ENCODE measurements around the gene CPEB3. TPM values are rescaled to one million over a fixed set of nuclear protein-coding genes. Genes with fewer than 3 reads are reported as not detected.
"Not testable (repeated sequence)": the region's sequence is repeated elsewhere in the genome, so short reads cannot be mapped to it uniquely, and the experiment has no call there.

The CPEB3 gene
- total RNA-seq, 1 donor = 0.43 TPM

DNA sequence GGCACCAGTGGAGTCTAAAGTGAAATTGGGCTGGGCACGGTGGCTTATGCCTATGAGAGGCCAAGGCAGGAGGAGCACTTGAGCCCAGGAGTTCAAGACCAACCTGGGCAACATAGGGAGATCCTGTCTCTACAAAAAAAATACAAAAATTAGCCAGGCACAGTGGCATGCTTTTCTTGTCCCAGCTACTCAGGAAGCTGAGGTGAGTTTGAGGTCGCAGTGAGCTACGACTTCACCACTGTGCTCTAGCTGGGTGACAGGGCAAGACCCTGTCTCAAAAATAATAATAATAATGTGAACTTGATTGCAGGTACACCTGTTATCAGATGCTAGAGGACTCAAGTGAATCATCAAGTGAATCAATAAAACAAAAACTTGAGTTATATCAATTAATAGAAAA is 259.3 kb downstream of the CPEB3 start:
- TF ChIP-seq, protein P1, sequence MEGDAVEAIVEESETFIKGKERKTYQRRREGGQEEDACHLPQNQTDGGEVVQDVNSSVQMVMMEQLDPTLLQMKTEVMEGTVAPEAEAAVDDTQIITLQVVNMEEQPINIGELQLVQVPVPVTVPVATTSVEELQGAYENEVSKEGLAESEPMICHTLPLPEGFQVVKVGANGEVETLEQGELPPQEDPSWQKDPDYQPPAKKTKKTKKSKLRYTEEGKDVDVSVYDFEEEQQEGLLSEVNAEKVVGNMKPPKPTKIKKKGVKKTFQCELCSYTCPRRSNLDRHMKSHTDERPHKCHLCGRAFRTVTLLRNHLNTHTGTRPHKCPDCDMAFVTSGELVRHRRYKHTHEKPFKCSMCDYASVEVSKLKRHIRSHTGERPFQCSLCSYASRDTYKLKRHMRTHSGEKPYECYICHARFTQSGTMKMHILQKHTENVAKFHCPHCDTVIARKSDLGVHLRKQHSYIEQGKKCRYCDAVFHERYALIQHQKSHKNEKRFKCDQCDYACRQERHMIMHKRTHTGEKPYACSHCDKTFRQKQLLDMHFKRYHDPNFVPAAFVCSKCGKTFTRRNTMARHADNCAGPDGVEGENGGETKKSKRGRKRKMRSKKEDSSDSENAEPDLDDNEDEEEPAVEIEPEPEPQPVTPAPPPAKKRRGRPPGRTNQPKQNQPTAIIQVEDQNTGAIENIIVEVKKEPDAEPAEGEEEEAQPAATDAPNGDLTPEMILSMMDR (IDR thresholded peaks at IDR 0.05; ENCODE audit: insufficient read depth, low read depth, low read length) = no peak
- H3K4me3 ChIP-seq (ENCODE audit: low read depth, low read length) = no peak overlapping the region
- DNase-seq (ENCODE audit: low read depth) = no peak

DNA sequence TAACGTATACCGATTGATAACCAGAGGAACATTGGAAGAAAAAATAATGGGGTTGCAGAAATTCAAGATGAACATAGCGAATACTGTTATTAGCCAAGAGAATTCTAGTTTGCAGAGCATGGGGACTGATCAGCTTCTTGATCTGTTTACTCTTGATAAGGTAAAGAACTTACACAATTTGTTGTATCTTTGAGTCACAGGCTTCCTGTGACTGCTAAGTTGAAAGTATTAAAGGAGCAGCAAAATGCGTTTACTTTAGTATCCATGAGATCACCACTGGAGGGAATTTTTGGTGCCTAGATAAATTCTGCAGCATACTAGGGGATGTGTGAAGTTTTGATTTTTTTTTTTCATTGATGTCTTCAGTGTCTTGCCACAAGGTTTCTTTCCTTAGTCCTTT is 263.7 kb downstream of the CPEB3 start:
- DNase-seq (ENCODE audit: low read depth) = no peak
- no peak overlapping the region for H3K4me3 ChIP-seq (ENCODE audit: low read depth, low read length)
- TF ChIP-seq, protein P1 (IDR thresholded peaks at IDR 0.05; ENCODE audit: insufficient read depth, low read depth, low read length) = no peak

DNA sequence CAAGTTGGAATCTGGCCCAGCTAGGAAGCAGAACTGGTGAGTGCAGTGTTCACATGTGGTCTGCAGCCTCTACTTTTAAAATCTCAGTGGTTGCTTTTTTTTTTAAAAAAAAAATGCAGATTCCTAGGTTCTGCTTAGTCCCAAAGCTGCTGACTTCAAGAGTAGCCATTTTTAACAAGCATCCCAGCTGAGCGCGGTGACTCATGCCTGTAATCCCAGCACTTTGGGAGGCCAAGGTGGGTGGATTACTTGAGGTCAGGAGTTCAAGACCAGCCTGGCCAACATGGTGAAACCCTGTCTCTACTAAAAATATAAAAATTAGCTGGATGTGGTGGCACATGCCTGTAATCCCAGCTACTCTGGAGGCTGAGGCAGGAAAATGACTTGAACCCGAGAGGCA is 265.5 kb downstream of the CPEB3 start:
- not testable (repeated sequence) for H3K4me3 ChIP-seq (ENCODE audit: low read depth, low read length)
- DNase-seq (ENCODE audit: low read depth) = peak; percentile 56

DNA sequence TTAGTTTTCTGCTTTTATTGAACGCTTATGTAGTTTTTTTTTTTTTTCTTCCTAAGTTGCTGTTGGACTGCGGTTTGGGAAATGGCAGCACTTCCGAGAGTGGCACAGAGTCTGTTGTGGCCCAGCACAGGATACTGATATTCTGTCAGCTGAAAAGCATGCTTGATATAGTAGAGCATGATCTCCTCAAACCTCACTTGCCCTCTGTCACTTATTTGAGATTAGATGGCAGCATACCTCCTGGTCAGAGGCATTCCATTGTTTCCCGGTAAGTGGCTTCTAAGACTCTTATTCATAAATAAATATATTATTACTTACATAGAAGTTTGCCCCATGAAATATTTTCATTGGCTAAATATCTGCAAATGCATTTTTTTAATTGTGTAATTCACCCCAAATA is 266.2 kb downstream of the CPEB3 start:
- DNase-seq (ENCODE audit: low read depth) = no peak
- H3K4me3 ChIP-seq (ENCODE audit: low read depth, low read length) = no peak overlapping the region
- TF ChIP-seq, protein P1 (IDR thresholded peaks at IDR 0.05; ENCODE audit: insufficient read depth, low read depth, low read length) = no peak

DNA sequence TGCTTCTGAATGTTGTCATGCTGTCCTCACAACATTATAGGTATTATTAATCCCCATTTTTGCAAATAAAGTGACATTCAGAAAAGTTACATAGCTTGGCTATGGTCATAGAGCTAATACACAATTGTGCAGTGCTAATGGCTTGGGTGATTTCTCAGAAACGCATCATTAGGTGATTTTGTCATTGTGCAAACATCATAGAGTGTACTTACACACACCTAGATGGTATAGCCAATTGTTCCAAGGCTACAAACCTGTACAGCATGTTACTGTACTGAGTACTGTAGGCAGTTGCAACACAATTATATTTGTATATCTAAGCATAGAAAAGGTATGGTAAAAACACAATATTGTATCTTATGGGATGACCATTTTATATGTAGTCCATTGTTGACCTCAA is 276.3 kb downstream of the CPEB3 start:
- TF ChIP-seq, protein P1 (IDR thresholded peaks at IDR 0.05; ENCODE audit: insufficient read depth, low read depth, low read length) = no peak
- H3K4me3 ChIP-seq (ENCODE audit: low read depth, low read length) = no peak overlapping the region
- no peak for DNase-seq (ENCODE audit: low read depth)

DNA sequence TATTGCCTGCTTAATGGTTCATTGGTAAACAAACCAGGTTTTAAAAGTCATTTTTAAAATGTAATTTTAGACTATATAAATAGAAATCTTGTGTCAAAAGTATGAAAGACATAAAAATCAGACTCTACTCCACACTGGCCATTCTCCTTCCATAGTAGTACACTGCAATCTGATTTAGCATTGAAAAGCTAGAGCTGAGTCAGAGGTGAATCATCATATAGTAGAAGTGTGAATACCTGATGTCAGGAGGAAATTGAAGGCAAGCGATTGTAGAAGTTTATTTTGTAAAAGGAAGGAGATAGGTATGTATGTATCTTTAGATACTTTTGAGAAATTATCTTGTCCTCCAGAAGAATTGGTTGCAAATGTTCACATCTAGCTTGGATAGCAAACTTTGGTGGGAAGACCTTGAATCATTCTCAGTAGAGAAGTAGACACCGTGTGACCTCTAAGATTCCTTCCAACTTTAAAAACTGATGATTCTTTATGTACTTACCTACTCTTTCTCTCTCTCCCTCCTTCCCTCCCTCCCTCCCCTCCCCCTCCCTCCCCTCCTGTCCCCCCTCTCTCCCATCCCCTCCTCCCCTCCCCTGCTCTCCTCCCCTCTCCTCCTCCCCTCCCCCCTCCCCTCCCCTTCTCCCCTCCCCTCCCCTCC is 279.2 kb downstream of the CPEB3 start:
- no peak overlapping the region for H3K4me3 ChIP-seq (ENCODE audit: low read depth, low read length)
- TF ChIP-seq, protein P1 (IDR thresholded peaks at IDR 0.05; ENCODE audit: insufficient read depth, low read depth, low read length) = no peak
- DNase-seq (ENCODE audit: low read depth) = peak; percentile 14

DNA sequence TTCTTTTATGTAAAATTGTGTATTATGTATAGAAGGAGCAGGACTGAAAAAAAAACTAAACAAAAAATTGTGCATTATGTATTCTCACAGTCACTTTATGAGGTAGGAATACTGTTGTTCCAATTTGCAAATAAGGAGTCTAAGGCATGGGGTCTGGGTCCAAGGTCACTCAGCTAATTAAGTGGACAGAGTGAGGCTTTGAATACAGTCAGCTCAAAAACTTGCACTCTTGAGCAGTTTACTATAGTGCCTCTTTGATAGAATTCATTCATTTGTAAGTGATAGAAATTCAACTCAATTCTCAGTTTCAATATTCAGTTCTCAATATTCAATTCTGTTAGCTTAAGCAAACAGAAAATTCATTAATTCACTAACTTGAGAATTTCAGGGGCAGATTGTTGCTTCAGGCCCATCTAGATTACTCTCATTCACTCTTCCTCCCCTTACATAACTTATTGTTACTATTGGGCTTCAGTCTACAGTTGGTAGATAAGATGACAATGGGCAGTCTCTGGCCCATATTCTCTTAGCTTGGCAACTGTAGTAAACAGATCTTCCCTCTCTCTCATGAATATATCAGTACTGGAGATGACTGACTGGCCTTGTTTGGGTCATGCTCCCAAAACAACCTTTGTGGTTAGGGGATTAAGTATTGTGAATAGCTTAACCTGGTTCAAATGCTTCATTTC is 280.7 kb downstream of the CPEB3 start:
- no peak overlapping the region for H3K4me3 ChIP-seq (ENCODE audit: low read depth, low read length)
- TF ChIP-seq, protein P1 (IDR thresholded peaks at IDR 0.05; ENCODE audit: insufficient read depth, low read depth, low read length) = no peak
- no peak for DNase-seq (ENCODE audit: low read depth)
